HL-60 (cell line): ENCODE data around the gene RGS4.

ENCODE experiments used
- CTCF ChIP-seq: IDR thresholded peaks from one replicate; pipeline ENCODE4 v1.5.1; 2011; ENCODE audit warnings: low read length, control low read depth, inconsistent platforms; ENCODE audit not compliant: insufficient read depth
- GABPA ChIP-seq: IDR thresholded peaks from 2 replicates; pipeline ENCODE4 v1.6.1; 2012; ENCODE audit warnings: low read depth
- POLR2AphosphoS5 ChIP-seq: IDR thresholded peaks from 2 replicates; pipeline ENCODE4 v1.6.1; 2012; ENCODE audit warnings: low read depth
- REST ChIP-seq: IDR thresholded peaks from 2 replicates; pipeline ENCODE4 v1.6.1; 2012; ENCODE audit warnings: low read depth; ENCODE audit not compliant: insufficient replicate concordance
- SPI1 ChIP-seq: IDR thresholded peaks from 2 replicates; pipeline ENCODE4 v1.6.1; 2012; ENCODE audit warnings: low read depth, mild to moderate bottlenecking, borderline replicate concordance

GRCh38 chr1:163049296-163049695 lies 19.9 kb upstream of the RGS4 start:
- TF ChIP-seq CTCF (no peak), REST (no peak), POLR2AphosphoS5 (no peak), SPI1 (no peak), GABPA (no peak)
